Measurements from ENCODE around the gene BBOF1. TPM values are rescaled to one million over a fixed set of nuclear protein-coding genes. Genes with fewer than 3 reads are reported as not detected.

Gene BBOF1
- total and polyA plus RNA-seq, 2 of the 8 experiments (the other 6 are each of a cell fraction or from before 2014, with no cell fraction given) = 0.26 to 0.60 TPM

- Histone ChIP-seq H3K23ac (ENCODE audit: insufficient read length) (no peak overlapping the region), H4K20me1 (replicated peaks in 1 of 2; ENCODE audit: control insufficient read depth in 1 of 2, insufficient read depth in 2 of 2, low read length in 2 of 2) (no peaks in the 10 kb centered on the region), H3K36me3 (ENCODE audit: control insufficient read depth in 2 of 4, insufficient read depth in 4 of 4, low read length in 3 of 4) (no peaks in the 10 kb centered on the region), H2BK120ac (replicated peaks; ENCODE audit: low read depth, low read length) (no peak overlapping the region), H3K14ac (ENCODE audit: insufficient read length) (no peak overlapping the region), H2BK5ac (ENCODE audit: low read depth, low read length) (no peak overlapping the region), H2AK5ac (ENCODE audit: low read depth, low read length) (no peak overlapping the region), H4K91ac (replicated peaks; ENCODE audit: insufficient read length, low read length) (no peak overlapping the region), H3K27me3 (replicated peaks in 1 of 4; ENCODE audit: control insufficient read depth in 3 of 4, extremely low read depth in 1 of 4, insufficient read depth in 3 of 4, low read length in 3 of 4) (no peaks in the 10 kb centered on the region), H3K56ac (replicated peaks; ENCODE audit: insufficient read length, low read depth, low read length) (no peak overlapping the region), H2AFZ (ENCODE audit: low read length) (no peak overlapping the region), H3K9ac (replicated peaks in 1 of 4; ENCODE audit: extremely low read depth in 1 of 4, low read depth in 3 of 4, low read length in 3 of 4) (peak overlapping the region; percentile 66 to 99 (median 90)), H2BK20ac (ENCODE audit: low read length) (no peak overlapping the region), H3K4ac (replicated peaks; ENCODE audit: insufficient read length, low read depth, low read length) (no peak overlapping the region), H3K79me2 (ENCODE audit: control insufficient read depth in 1 of 2, insufficient read depth in 2 of 2, low read length in 2 of 2) (peaks cover 3 to 40% of the 10 kb centered on the region in 2 experiments; a peak in 3 of 4 replicates), H3K9me3 (ENCODE audit: insufficient read depth in 2 of 2, low read depth in 1 of 2, low read length in 1 of 2) (no peaks in the 10 kb centered on the region), H3K79me1 (ENCODE audit: low read depth, low read length) (no peaks in the 10 kb centered on the region; the same call in 1 of the 2 replicates), H4K5ac (ENCODE audit: insufficient read length, low read depth, low read length) (no peak overlapping the region), H3K18ac (ENCODE audit: extremely low read depth, low read length) (no peak overlapping the region), H3K23me2 (ENCODE audit: low read depth, low read length) (peaks cover 7% of the 10 kb centered on the region; the same call in 1 of the 2 replicates), H3K4me2 (ENCODE audit: insufficient read depth in 1 of 2, low read depth in 2 of 2, low read length in 2 of 2) (peak overlapping the region; percentile 75 to 76), H2BK12ac (ENCODE audit: low read depth, low read length) (no peak overlapping the region), H3K4me3 (ENCODE audit: extremely low read depth in 1 of 4, insufficient read depth in 2 of 4, low read depth in 3 of 4, low read length in 4 of 4) (peak overlapping the region; percentile 86 to 99 (median 91); a peak in 7 of 8 replicates), H3K4me1 (replicated peaks in 1 of 4; ENCODE audit: control insufficient read depth in 3 of 4, insufficient read depth in 4 of 4, low read length in 3 of 4) (peaks cover 0 to 3% (median 2%) of the 10 kb centered on the region in 4 experiments; a peak in 4 of 7 replicates), H4K8ac (ENCODE audit: extremely low read depth, insufficient read depth, low read length) (no peak overlapping the region), H2BK15ac (ENCODE audit: low read length) (no peak overlapping the region), H3K27ac (ENCODE audit: low read depth, low read length) (peak overlapping the region; percentile 89)
- POLR2A ChIA-PET (ENCODE audit: partially characterized antibody) = interaction anchor here (1.1 to 5.4 kb wide), 4 partner anchors 11 to 159 kb away, joined by 3 to 26 read pairs (median 4); no protein-coding TSS in a partner anchor
- FAIRE-seq (no peak), DNase-seq (ENCODE audit: low read depth in 1 of 2, low spot score in 2 of 2) (no peak)
- TF ChIP-seq NANOG (IDR thresholded peaks at IDR 0.05; ENCODE audit: insufficient read depth, low read depth, low read length, poor library complexity, severe bottlenecking) (no peak), POLR2AphosphoS5 (IDR thresholded peaks at IDR 0.05; ENCODE audit: low read depth, low read length) (no peak), ASH2L (IDR thresholded peaks at IDR 0.05; ENCODE audit: low read length) (no peak), RXRA (IDR thresholded peaks at IDR 0.05; ENCODE audit: insufficient read depth, low read depth, low read length) (no peak), HDAC6 (IDR thresholded peaks at IDR 0.05; ENCODE audit: low read depth, low read length) (no peak), NRF1 (IDR thresholded peaks at IDR 0.05; ENCODE audit: low read depth, low read length) (no peak), EP300 (IDR thresholded peaks at IDR 0.05; ENCODE audit: borderline replicate concordance in 1 of 2, low read depth in 2 of 2, low read length in 2 of 2) (no peak), POU5F1 (IDR thresholded peaks at IDR 0.05; ENCODE audit: low read depth, low read length) (no peak), GTF2F1 (IDR thresholded peaks at IDR 0.05; ENCODE audit: borderline replicate concordance, low read depth, low read length) (no peak), ATF2 (IDR thresholded peaks at IDR 0.05; ENCODE audit: low read length) (no peak), PHF8 (conservative IDR thresholded peaks at IDR 0.05; ENCODE audit: low read depth, low read length) (no peak)
- WGBS, 2 experiments (ENCODE audit: extremely low coverage in 1 of 2, insufficient coverage in 1 of 2, insufficient read length in 1 of 2, insufficient replicate concordance in 2 of 2, low coverage in 1 of 2, low lambda C conversion rate in 2 of 2, missing lambda C conversion rate in 1 of 2) = 89% methylated on average over 3 of the region's 3 CpGs; no CpG with 5 or more reads in 1 of the 2 experiments
- CTCF ChIA-PET (ENCODE audit: partially characterized antibody) = no interaction called here
Measured at GRCh38 chr14:74083161-74083560, 64.0 kb downstream of the BBOF1 start.
